Body of pancreas (tissue), 4 donors: Measurements from ENCODE around the gene MS4A7. TPM values are rescaled to one million over a fixed set of nuclear protein-coding genes. Genes with fewer than 3 reads are reported as not detected.

Experiments used
- ATAC-seq: fragments of 150-250 bp; one replicate; pipeline ENCODE4 v1.9.1; 2016
- DNase-seq, 4 donors: peaks; one replicate each; pipeline ENCODE4 v3.0.0-alpha.2; 2019
- H3K27ac ChIP-seq, 4 donors: fragments of 200-600 bp; sonication (generic); 1 replicate in 3 of 4; 2 replicates in 1 of 4; pipeline versions ENCODE4 v1.5.1 to v1.6.1; 2016 to 2019; ENCODE audit warnings: mild to moderate bottlenecking in 1 of 4, mixed read lengths in 1 of 4, moderate library complexity in 1 of 4
- H3K27me3 ChIP-seq, 2 donors: fragments of 200-600 bp; sonication (generic); one replicate each; pipeline ENCODE4 v1.6.0; 2016; ENCODE audit warnings: mild to moderate bottlenecking in 1 of 2
- H3K36me3 ChIP-seq, 2 donors: fragments of 200-600 bp; sonication (generic); replicated peaks in 1 of 2; 2 replicates each; pipeline ENCODE4 v1.5.1; 2016; ENCODE audit warnings: low read depth in 2 of 2; ENCODE audit not compliant: insufficient read depth in 1 of 2
- H3K4me1 ChIP-seq: fragments of 200-600 bp; sonication (generic); one replicate; pipeline ENCODE4 v1.6.0; 2016
- H3K4me3 ChIP-seq, 2 donors: fragments of 200-600 bp; sonication (generic); 1 replicate in 1 of 2; 2 replicates in 1 of 2; pipeline ENCODE4 v1.5.1; 2016 to 2019
- H3K9me3 ChIP-seq, 3 donors: fragments of 200-600 bp; sonication (generic); 1 replicate in 2 of 3; 2 replicates in 1 of 3; pipeline ENCODE4 v1.5.1; 2016
- POLR2A ChIP-seq, 3 donors: fragments of 450-650 bp; IDR thresholded peaks; one replicate each; pipeline ENCODE4 v1.6.1; 2016; ENCODE audit warnings: antibody characterized with exemption in 3 of 3, mild to moderate bottlenecking in 2 of 3
- WGBS, 2 donors: methylation state at CpG; one replicate each; pipeline ENCODE4 v1.1.5; 2017; 5-methylcytosine and 5-hydroxymethylcytosine counted together
- intact Hi-C: fragments of 100-400 bp; cut with DNase I; formaldehyde crosslinking; loops from one replicate; pipeline ENCODE4 v1.15.1; 2023
- total RNA-seq, 2 donors: library from RNA; depleted of rRNA; stranded (reverse); fragments of >200 nt; gene quantifications; one replicate each; pipeline ENCODE4 v1.1.0, GENCODE V29; 2016
- TF ChIP-seq, protein P1 (sequence below), 7 experiments: fragments of 450-650 bp in 4 of 7; fragments of 200-600 bp in 3 of 7; sonication (generic) in 3 of 7; IDR thresholded peaks; one replicate each; pipeline ENCODE4 v1.5.1; 2016 to 2019; ENCODE audit warnings: antibody characterized with exemption in 7 of 7

MS4A7 gene
- total RNA-seq, 2 donors from 2014 or later = 9.2 to 10.9 TPM

DNA sequence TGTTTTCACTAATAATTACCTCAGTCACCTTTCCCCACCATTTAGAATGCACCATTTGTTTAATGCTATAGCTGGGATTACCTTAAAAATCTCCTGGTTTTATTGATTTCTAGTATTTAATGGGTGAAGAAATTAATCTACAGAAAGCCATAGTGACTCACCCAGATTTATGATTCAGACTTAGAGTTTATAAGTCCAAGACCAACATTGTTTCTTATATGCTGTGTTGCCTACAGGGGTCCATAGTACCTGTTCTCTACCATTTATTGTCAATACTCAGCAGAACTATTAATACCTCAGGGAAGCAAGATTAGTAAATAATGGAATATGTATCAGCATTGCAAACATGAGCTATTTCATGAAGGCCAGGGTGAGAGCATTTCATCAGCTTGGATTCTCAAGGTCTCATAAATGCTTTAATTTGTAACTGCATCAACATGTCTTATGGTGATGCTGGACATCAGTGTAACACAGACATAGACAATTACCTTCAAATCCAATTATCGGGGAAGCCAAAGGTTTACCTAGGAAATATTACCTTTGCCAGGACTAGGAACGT, 8.0 kb upstream of the MS4A7 start:
- peak overlapping the region; percentile 53 to 84 (median 68) for H3K27ac ChIP-seq
- intact Hi-C loops = no loop called here
- peak; percentile 69 for ATAC-seq

DNA sequence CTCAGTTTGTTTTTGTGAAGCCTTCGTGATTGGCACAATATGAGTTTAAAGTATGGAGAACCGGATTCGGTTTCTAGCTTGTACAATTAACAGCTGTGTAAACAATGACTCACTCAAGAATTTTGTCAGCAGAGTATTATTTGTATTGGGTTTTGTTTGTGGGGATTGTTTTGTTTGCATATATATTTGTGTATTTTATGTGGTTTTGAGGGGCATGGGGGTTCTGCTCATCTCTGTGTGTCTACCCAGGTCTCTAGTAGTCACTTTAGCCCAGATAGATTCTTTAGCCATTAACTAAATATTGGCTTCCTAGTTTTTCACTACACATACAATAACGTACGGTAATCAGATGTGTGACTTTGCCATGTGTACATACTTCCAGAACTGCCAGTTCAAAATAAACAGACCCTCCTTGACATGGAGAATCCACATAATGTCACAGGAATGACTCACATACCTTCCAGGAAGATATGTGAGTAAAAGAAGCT, 7.5 kb upstream of the MS4A7 start:
- Histone ChIP-seq H3K9me3 (no peaks in the 10 kb centered on the region), H3K4me1 (peaks cover 24% of the 10 kb centered on the region), H3K27ac (peak overlapping the region; percentile 53 to 84 (median 68)), H3K4me3 (no peak overlapping the region), H3K27me3 (no peaks in the 10 kb centered on the region), H3K36me3 (no peaks in the 10 kb centered on the region)
- WGBS, 2 donors = 13 to 21% methylated on average over 5 of the region's 5 CpGs
- TF ChIP-seq POLR2A (IDR thresholded peaks at IDR 0.05) = no peak
- TF ChIP-seq, protein P1, sequence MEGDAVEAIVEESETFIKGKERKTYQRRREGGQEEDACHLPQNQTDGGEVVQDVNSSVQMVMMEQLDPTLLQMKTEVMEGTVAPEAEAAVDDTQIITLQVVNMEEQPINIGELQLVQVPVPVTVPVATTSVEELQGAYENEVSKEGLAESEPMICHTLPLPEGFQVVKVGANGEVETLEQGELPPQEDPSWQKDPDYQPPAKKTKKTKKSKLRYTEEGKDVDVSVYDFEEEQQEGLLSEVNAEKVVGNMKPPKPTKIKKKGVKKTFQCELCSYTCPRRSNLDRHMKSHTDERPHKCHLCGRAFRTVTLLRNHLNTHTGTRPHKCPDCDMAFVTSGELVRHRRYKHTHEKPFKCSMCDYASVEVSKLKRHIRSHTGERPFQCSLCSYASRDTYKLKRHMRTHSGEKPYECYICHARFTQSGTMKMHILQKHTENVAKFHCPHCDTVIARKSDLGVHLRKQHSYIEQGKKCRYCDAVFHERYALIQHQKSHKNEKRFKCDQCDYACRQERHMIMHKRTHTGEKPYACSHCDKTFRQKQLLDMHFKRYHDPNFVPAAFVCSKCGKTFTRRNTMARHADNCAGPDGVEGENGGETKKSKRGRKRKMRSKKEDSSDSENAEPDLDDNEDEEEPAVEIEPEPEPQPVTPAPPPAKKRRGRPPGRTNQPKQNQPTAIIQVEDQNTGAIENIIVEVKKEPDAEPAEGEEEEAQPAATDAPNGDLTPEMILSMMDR (IDR thresholded peaks at IDR 0.05) = no peak
- DNase-seq = peak in 1 of 4 donors; percentile 34
- peak; percentile 97 for ATAC-seq
- intact Hi-C loops = no loop called here

More for the DNA sequence above, 8.0 kb upstream of the MS4A7 start:
- no peak for DNase-seq
- Histone ChIP-seq H3K36me3 (no peaks in the 10 kb centered on the region), H3K4me1 (peaks cover 24% of the 10 kb centered on the region), H3K9me3 (no peaks in the 10 kb centered on the region), H3K27me3 (no peaks in the 10 kb centered on the region), H3K4me3 (no peak overlapping the region)
- TF ChIP-seq, protein P1 (IDR thresholded peaks at IDR 0.05) = peak in 1 of 7 experiments; percentile 7
- no peak for TF ChIP-seq POLR2A (IDR thresholded peaks at IDR 0.05)
- WGBS, 2 donors = 12 to 13% methylated on average over 2 of the region's 2 CpGs

GRCh38 chr11:60371386-60371785, 6.9 kb upstream of the MS4A7 start:
- intact Hi-C loops = no loop called here
- Histone ChIP-seq H3K4me1 (peaks cover 24% of the 10 kb centered on the region), H3K4me3 (no peak overlapping the region), H3K27me3 (no peaks in the 10 kb centered on the region), H3K36me3 (no peaks in the 10 kb centered on the region), H3K9me3 (no peaks in the 10 kb centered on the region), H3K27ac (peak overlapping the region in 3 of 4 donors; percentile 53 to 84 (median 74))
- WGBS, 2 donors = 67 to 82% methylated on average over 3 of the region's 3 CpGs
- TF ChIP-seq POLR2A (IDR thresholded peaks at IDR 0.05) = no peak
- TF ChIP-seq, protein P1 (IDR thresholded peaks at IDR 0.05) = no peak
- ATAC-seq = no peak
- DNase-seq = no peak

DNA sequence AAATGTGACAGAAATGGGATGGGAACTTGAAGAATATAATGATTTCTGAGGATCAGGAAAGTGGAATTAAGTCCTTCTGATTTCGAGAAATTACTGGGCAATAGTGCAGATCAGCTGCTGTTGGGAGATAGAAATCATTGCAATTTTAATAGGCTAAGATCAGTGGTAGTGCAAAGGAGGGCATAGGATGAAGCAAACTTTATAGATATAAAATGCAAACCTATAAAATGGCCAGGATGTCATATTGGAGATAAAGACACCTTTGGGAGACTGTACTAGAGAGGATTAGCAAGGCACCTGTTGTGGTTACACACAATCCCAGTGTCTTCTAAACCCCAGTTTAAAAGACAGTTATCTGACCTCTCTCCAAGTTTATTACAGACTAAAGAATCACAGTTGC, 6.5 kb upstream of the MS4A7 start:
- Histone ChIP-seq H3K9me3 (no peaks in the 10 kb centered on the region), H3K4me3 (no peak overlapping the region), H3K27ac (peak overlapping the region in 1 of 4 donors; percentile 84), H3K27me3 (no peaks in the 10 kb centered on the region), H3K4me1 (peaks cover 24% of the 10 kb centered on the region), H3K36me3 (no peaks in the 10 kb centered on the region)
- no peak for ATAC-seq
- 85 to 86% methylated on average over 1 of the region's 1 CpG for WGBS, 2 donors
- intact Hi-C loops = no loop called here
- no peak for DNase-seq
- TF ChIP-seq POLR2A (IDR thresholded peaks at IDR 0.05) = no peak
- TF ChIP-seq, protein P1 (IDR thresholded peaks at IDR 0.05) = no peak

DNA sequence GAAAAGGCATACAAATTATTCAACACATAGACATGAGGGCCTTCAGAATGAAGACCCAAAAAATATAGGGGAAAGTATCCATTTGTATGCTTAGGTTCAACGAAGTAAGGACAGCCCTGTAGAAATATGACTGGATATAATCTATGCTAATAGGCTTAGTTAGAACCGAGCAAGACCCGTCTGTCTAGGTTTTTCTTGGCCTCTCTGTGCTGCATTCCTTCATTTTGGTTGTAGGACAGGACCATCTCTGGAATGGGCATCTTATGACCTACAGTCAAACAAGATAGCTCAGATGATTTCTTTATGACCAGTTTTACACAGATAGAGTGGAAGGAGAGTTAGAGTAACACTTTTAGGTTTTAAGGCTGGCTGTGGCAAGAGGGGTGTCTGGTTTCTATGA, 5.6 kb upstream of the MS4A7 start:
- WGBS, 2 donors = 88 to 94% methylated on average over 3 of the region's 3 CpGs
- intact Hi-C loops = no loop called here
- H3K4me3 ChIP-seq = no peak overlapping the region

More for the DNA sequence above, 5.6 kb upstream of the MS4A7 start:
- no peaks in the 10 kb centered on the region for H3K36me3 ChIP-seq
- no peak overlapping the region for H3K27ac ChIP-seq
- ATAC-seq (no peak), DNase-seq (no peak)
- H3K9me3 ChIP-seq = no peaks in the 10 kb centered on the region
- TF ChIP-seq POLR2A (IDR thresholded peaks at IDR 0.05) = no peak
- TF ChIP-seq, protein P1 (IDR thresholded peaks at IDR 0.05) = no peak
- peaks cover 24% of the 10 kb centered on the region for H3K4me1 ChIP-seq
- no peaks in the 10 kb centered on the region for H3K27me3 ChIP-seq
